ENCODE results near the gene MASP2. TPM values are rescaled to one million over a fixed set of nuclear protein-coding genes. Genes with fewer than 3 reads are reported as not detected.

The MASP2 gene
- total RNA-seq, 2 experiments from 2014 or later = 0.38 TPM; not detected in 1

GRCh38 chr1:11068600-11069473, 21.8 kb upstream of the MASP2 start:
- Histone ChIP-seq H3K27ac (ENCODE audit: low read depth, low read length, poor library complexity, severe bottlenecking) (no peak overlapping the region), H3K9me2 (ENCODE audit: insufficient read depth, low read length) (no peaks in the 10 kb centered on the region), H3K36me3 (ENCODE audit: insufficient read depth, low read length) (peaks cover 92% of the 10 kb centered on the region), H3K4me1 (ENCODE audit: insufficient read depth, low read length, poor library complexity, severe bottlenecking) (peaks cover 19% of the 10 kb centered on the region), H3K4me2 (ENCODE audit: low read length) (no peak overlapping the region), H2AFZ (ENCODE audit: low read length) (no peak overlapping the region), H3K79me2 (ENCODE audit: insufficient read depth, low read depth, low read length) (no peaks in the 10 kb centered on the region), H4K20me1 (ENCODE audit: insufficient read depth, low read length) (no peaks in the 10 kb centered on the region), H3K4me3 (ENCODE audit: low read depth, low read length, poor library complexity, severe bottlenecking) (no peak overlapping the region), H3K9me3 (ENCODE audit: low read length) (no peaks in the 10 kb centered on the region)
- BruUV-seq (replicated peaks) = no TSS peak
- ChIA-PET POLR2A (no interaction called here), CTCF (ENCODE audit: unreplicated experiment) (no interaction called here)
- intact Hi-C loops (cut with micrococcal nuclease; ENCODE audit: unreplicated experiment) = no loop called here
- no peak for DNase-seq (ENCODE audit: low spot score)
- TF ChIP-seq, protein P1, sequence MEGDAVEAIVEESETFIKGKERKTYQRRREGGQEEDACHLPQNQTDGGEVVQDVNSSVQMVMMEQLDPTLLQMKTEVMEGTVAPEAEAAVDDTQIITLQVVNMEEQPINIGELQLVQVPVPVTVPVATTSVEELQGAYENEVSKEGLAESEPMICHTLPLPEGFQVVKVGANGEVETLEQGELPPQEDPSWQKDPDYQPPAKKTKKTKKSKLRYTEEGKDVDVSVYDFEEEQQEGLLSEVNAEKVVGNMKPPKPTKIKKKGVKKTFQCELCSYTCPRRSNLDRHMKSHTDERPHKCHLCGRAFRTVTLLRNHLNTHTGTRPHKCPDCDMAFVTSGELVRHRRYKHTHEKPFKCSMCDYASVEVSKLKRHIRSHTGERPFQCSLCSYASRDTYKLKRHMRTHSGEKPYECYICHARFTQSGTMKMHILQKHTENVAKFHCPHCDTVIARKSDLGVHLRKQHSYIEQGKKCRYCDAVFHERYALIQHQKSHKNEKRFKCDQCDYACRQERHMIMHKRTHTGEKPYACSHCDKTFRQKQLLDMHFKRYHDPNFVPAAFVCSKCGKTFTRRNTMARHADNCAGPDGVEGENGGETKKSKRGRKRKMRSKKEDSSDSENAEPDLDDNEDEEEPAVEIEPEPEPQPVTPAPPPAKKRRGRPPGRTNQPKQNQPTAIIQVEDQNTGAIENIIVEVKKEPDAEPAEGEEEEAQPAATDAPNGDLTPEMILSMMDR (conservative IDR thresholded peaks at IDR 0.05; ENCODE audit: low read length) = no peak
- no peak for TF ChIP-seq EZH2phosphoT487 (IDR thresholded peaks at IDR 0.05; ENCODE audit: borderline replicate concordance, low read depth, low read length)

DNA sequence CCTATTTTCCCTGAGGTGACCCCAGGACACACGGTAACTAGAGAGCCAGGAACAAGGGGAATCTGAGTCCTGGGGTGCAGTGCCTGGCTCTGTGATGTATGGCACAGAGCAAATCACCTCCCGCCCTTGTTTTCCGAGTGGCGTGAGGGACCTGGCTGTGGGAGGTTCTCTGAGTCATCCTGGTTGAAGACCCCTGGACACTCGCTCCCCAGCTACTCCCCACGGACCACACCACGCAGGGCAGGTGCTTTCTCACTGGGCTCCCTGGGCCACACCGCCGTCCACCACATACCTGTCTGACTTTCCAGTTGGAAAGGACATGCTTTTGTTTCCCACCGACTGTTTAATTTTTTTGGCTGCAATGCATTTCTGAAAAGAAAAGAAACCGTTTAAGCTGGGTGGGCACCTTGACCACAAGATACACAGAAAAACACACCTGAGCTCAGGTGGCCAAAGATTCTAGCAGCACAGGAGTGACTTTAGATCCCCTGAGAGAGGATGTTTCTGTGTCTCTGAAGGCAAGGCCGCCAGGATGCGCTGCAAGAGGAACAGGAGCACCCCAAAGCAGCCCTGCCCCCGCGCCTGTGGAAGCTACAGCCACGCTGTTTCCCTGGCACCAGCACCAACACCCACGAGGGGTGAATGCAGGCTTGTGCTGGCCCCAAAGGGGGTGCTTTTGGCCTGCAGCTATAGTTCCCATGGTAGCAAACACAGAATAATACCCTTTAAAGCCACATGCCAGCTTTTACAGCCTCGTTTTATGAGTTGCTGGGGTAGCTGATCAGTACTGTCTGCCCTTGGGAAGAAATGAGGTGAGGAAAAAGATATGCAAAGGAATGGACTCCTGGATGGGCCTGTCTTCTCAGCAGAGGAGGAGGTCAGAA, 20.9 kb upstream of the MASP2 start:
- DNase-seq (ENCODE audit: low spot score) = no peak
- no TSS peak for BruUV-seq (replicated peaks)
- Histone ChIP-seq H3K4me3 (ENCODE audit: low read depth, low read length, poor library complexity, severe bottlenecking) (no peak overlapping the region), H2AFZ (ENCODE audit: low read length) (no peak overlapping the region), H3K9me3 (ENCODE audit: low read length) (no peaks in the 10 kb centered on the region), H4K20me1 (ENCODE audit: insufficient read depth, low read length) (no peaks in the 10 kb centered on the region), H3K4me2 (ENCODE audit: low read length) (no peak overlapping the region), H3K27ac (ENCODE audit: low read depth, low read length, poor library complexity, severe bottlenecking) (no peak overlapping the region), H3K4me1 (ENCODE audit: insufficient read depth, low read length, poor library complexity, severe bottlenecking) (peaks cover 13% of the 10 kb centered on the region), H3K79me2 (ENCODE audit: insufficient read depth, low read depth, low read length) (no peaks in the 10 kb centered on the region), H3K36me3 (ENCODE audit: insufficient read depth, low read length) (peaks cover 91% of the 10 kb centered on the region), H3K9me2 (ENCODE audit: insufficient read depth, low read length) (no peaks in the 10 kb centered on the region)
- no peak for TF ChIP-seq EZH2phosphoT487 (IDR thresholded peaks at IDR 0.05; ENCODE audit: borderline replicate concordance, low read depth, low read length)
- TF ChIP-seq, protein P1 (conservative IDR thresholded peaks at IDR 0.05; ENCODE audit: low read length) = no peak
- intact Hi-C loops (cut with micrococcal nuclease; ENCODE audit: unreplicated experiment) = no loop called here
- ChIA-PET POLR2A (no interaction called here), CTCF (ENCODE audit: unreplicated experiment) (no interaction called here)
